Measurements from ENCODE around the gene PWWP3B.
A peak's percentile ranks its signal among the peaks of the same experiment; 100 is the strongest.
"Not testable (repeated sequence)": the region's sequence is repeated elsewhere in the genome, so short reads cannot be mapped to it uniquely, and the experiment has no call there.

The PWWP3B gene

GRCh38 chrX:106168107-106168506, at the start of gene PWWP3B:
Gene PWWP3B (plus strand): TSS chrX:106168305. CDS start chrX:106205433, 37,128 bp downstream.
- FAIRE-seq: peak; percentile 24

GRCh38 chrX:106139048-106139447, 29.1 kb upstream of the PWWP3B start:
- no peak for FAIRE-seq

- FAIRE-seq: no peak
These were observed 23.1 kb upstream of the PWWP3B start for GRCh38 chrX:106144755-106145639.

- FAIRE-seq: no peak
These were observed 17.4 kb upstream of the PWWP3B start for GRCh38 chrX:106150701-106151100.

GRCh38 chrX:106159861-106160282, 8.2 kb upstream of the PWWP3B start:
- FAIRE-seq: no peak

GRCh38 chrX:106170318-106170717, 2.2 kb downstream of the PWWP3B start:
- no peak for FAIRE-seq

- no peak for FAIRE-seq
These were observed 3.3 kb downstream of the PWWP3B start for GRCh38 chrX:106171293-106171820.

- no peak for FAIRE-seq
These were observed 9.2 kb downstream of the PWWP3B start for GRCh38 chrX:106177106-106177981.

- no peak for FAIRE-seq
These were observed 9.8 kb downstream of the PWWP3B start for GRCh38 chrX:106177982-106178321.

GRCh38 chrX:106178826-106179225, 10.7 kb downstream of the PWWP3B start:
- no peak for FAIRE-seq

GRCh38 chrX:106183685-106184084, 15.6 kb downstream of the PWWP3B start:
- not testable (repeated sequence) for FAIRE-seq

- no peak for FAIRE-seq
These were observed 33.5 kb downstream of the PWWP3B start for GRCh38 chrX:106201502-106202178.

GRCh38 chrX:106203315-106203714, 35.2 kb downstream of the PWWP3B start:
- no peak for FAIRE-seq

GRCh38 chrX:106208154-106208553, 40.0 kb downstream of the PWWP3B start:
- FAIRE-seq: no peak
